Fibroblast of peridontal ligament (primary cell): ENCODE measurements around the gene DCD.
"Not testable (repeated sequence)": the region's sequence is repeated elsewhere in the genome, so short reads cannot be mapped to it uniquely, and the experiment has no call there.

ENCODE experiments used
- DNase-seq: peaks from one replicate; pipeline ENCODE4 v3.0.0-alpha.2; 2010; ENCODE audit errors: extremely low read depth

The DCD gene

DNA sequence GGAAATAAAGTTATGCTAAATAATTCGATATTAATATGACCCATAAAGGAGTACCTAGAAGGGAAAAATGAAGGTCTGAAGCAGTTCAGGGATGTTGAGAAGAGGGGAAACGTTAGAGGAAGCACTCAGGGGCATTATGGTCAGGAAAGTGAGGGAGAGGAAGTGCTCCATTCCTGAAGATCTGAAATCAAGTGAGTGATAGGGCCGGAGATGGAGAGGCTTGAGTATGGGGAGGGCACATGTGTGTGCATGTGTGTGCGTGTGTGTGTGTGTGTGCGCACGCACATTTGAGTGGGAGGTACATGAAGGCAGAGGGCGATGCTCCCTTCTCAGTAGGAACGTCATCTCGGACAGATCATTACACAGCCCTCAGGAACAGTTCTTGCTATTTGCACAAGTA lies 4.9 kb upstream of the DCD start:
- no peak for DNase-seq

DNA sequence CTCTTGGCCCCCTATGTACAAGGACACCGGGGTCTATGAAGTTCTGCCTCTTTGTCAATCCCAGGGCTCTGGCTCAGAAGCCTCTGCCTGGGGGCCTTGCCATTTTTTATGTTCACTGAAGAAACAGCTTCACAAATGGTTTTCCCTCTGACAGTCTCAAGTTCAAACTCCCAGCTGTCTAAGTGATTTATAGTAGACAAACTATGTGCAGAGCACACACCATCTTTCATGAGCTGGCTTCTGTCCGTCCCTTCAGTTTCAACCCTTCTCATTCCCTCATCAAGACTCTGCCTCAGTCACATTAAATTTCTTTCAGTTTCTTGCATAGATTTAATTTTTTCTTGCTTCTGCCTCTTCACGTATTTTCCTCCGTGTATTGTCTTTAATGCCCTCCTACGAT lies 2.7 kb upstream of the DCD start:
- DNase-seq: no peak

DNA sequence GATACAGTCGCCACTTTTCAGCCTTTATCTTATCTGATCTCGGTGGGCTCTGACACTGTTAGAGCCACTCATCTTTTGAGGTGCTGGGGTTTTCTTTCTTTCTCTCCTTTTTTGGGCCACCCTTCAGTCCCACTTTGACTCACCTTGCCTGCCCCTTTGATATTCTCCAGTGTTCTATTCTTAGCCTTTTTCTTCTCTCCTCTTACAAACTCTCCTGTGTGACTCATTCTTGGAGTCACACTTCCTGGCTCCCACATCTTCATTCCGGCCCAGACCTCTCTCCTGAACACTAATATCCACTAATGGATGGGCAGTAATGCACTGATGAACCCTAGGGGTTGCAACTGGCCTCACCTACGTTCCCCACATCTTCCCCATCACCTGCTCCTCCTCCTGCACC lies 2.2 kb upstream of the DCD start:
- no peak for DNase-seq

DNA sequence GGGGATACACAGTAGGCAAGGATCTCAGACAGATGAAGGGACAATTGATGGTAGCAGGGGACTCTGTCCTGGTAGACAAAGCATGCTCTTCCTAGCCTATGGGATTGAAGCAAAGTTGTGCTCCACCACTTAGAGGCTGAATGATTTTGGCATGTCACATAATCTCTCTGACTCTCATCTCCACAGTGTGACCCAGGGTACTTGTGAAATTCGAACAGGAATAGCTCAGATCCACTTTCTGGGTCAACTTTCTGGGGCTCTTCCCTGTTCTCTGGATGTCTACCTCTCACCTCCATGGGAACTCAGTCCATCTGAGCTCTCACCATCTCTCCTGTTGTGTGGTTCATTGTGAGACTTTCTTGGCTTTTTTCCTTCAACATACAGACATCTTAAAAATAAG lies 1.7 kb upstream of the DCD start:
- DNase-seq: no peak

DNA sequence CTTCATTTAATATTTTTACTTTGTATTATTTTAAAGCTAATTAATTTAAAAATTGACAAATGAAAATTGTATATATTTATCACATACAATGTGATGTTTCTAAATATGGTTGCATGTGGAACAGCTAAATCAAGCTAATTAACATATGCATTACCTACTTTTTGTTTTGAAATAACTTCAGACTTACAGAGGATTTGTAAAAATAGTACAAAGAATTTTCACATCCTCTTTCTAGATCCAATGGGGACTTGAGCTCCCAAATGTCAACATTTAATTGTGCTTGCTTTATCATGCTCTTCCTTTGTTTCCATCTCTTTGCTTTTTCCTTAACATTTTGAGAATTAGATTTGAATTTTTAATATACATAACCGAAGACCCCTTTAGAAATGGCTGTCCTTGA lies 6.6 kb downstream of the DCD start:
- DNase-seq: no peak

DNA sequence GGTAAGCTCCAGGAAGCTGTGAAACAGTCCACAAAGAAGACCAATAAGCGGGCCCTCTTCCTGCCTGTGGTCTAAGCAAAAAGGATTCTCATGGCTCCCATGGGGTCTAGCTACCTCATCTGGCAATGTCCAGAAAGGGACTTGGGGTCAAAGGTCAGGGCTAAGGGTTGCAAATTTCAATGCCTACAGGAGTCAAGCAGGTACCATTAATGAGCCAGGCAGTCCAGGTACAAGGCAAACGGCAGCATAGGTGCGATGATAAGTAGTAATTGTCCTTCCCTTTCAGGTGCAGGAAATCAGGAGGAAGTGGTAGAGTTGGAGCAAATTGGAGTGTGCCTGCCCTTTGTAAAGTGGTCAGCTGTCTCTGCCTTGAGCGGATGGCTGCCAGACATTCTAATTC lies 7.1 kb downstream of the DCD start:
- DNase-seq: no peak

DNA sequence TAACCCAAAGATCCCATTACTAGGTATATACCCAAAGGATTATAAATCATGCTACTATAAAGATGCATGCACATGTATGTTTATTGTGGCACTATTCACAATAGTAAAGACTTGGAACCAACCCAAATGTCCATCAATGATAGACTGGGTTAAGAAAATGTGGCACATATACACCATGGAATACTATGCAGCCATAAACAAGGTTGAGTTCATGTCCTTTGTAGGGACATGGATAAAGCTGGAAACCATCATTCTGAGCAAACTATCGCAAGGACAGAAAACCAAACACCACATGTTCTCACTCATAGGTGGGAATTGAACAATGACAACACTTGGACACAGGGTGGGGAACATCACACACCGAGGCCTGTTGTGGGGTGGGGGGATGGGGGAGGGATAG lies 9.1 kb downstream of the DCD start:
- DNase-seq: not testable (repeated sequence)

DNA sequence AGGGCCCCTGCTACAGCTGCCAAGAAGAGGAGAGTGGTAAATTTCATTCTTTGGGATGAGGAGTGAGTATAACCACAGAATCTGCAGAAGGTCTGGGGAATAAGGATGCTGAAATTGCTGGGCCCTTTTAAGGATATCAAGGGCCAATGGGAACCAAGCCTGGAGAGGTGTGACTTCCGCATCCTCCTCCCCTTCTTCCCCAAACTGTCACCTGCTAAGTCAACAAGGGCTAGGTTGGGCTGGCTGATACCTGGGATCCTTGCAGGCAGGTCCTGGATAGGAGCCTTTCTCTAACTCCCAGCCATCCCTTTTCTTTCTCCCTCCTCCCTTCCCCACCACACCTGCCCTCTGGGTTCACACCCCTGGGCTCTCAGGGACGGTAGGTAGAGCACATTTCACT lies 13.4 kb downstream of the DCD start, which contains the start of gene LACRT:
Gene LACRT, minus strand, starts transcription at position 101 of the 400 bp plus-strand sequence. Its CDS starts 54 bp downstream, at position 47.
- no peak for DNase-seq

DNA sequence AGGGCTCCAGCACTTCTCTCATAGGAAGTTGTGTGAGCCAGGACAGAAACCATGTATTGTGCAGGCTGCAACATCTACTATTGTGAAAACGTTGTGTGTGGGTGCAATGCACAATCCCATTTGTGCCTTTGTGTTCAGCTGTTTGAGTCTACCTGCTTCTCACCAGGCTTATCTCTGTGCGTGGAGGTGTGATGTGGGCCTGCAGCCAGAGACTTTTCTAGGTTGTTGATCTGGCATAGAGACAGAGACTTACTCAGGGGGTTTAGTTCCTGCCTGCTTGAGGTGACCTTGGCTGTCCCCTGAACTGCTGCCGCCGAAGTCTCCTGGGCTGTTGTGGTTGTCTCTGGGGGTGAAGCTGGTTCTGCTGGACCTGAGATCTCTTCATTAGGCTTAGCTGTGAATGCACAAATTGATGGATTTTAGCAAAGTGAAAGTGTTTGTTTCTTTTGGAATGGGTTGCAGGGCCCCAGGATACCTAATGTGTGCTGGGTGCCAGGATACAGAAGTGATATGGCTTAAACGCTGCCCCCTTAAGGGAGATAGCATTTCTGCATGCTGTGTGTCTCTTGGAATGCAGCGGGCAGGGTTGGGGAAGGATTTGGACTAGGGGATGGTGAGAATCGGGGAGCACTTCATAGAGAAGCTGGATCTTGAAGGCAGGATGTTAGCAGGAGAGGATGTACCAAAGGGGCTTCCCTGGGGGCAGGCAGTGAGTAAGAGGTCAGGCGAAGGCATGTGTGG lies 16.0 kb downstream of the DCD start:
- no peak for DNase-seq

DNA sequence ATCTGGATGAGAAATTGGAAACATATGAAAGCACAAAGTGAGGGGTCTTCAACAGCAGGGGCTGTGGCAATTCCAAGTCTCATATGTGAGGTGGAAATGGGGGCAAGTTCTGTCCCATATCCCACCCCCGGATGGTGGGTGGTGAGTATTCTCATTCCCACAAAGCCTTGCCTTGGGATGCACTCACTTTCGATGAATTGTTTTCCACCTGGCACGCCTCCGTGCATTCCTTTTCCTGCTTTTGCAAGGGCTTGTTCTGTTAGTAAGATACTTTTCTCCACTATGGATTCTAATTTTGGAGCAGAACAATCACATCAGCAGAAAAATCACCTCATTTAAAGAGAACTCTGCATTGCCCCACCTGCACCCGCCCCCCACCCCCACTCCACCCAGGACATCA lies 16.6 kb downstream of the DCD start:
- no peak for DNase-seq

DNA sequence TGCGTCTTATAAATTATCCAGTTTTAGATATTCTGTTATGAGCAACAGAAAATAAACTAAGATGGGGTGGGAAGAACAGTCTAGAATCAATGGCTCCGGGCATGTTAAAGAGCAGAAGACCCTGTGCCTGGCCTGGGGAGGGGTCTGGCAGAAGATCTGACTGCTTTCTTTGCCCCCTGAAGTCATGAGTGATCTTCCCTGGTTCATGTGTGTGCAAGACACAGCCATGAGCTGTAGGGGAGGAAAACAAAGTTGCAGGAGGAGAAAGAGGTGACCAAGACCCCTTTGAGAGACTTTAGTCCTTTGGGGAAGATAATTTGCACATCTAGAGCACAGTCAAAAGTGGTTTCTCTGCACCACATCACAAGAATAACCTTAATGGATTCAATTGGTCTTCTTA lies 18.2 kb downstream of the DCD start:
- DNase-seq: no peak

DNA sequence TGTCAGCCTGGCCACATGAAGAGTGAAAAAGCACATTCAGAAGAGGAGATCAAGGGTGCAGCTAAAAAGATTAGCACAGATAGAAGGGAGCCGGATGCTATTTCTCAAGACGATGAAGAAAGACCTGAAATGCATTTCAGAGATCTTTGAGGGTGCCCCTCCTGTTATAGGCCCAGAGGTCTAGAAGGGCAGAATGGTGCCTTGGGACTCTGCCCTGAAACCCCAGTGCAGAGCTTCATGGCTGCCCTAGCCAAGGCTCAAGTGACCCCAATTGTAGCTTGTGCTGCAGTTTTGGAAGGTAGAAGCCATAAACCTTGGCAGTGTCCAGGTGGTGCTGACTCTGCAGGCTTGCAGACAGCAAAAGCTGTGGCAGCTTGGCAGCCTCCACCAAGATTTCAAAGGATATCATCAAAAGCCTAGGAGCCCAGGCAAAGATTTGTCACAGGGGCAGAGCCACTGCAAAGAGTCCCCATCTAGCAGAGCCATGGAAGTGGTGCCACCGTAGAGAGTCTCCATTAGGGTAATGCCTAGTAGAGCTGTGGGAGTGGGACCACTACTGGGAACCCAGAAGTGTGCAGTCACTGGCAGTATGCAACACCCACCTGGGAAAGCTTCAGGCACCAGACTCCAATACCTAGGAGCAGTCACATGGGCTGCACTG lies 19.8 kb downstream of the DCD start:
- DNase-seq: no peak

DNA sequence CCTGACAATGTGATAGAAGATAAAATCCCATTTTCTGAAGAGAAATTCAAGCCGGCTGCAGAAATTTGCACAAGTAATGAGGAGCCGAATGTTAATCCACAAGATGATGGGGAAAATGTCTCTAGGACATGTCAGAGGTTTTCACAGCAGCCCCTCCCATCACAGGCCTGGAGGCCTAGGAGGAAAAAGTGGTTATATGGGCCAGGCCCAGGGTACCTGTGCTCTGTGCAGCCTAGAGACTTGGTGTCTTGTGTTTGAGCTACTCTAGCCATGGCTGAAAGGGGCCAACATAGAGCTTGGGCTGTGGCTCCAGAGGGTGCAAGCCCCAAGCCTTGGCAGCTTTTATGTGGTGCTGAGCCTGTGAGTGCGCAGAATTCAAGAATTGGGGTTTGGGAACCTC lies 20.9 kb downstream of the DCD start:
- no peak for DNase-seq

DNA sequence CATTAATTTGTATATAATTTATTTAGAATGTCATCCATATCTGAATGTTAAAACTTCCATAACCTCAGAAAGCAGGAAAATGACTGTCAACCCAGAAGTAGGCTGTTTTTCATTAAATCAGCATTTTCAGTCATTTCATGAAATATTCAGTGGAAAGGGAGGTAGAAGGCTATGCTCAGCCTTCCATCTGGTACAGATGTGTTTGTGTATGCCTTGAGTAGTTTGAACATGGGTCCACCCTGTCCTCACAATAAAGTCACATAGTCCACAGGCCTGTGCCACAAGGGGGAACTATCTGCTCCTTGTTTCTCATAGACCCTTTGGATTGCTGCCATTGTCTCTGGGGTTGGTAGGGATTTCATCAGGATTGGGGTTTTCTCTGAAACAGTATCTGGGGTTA lies 22.6 kb downstream of the DCD start:
- no peak for DNase-seq

DNA sequence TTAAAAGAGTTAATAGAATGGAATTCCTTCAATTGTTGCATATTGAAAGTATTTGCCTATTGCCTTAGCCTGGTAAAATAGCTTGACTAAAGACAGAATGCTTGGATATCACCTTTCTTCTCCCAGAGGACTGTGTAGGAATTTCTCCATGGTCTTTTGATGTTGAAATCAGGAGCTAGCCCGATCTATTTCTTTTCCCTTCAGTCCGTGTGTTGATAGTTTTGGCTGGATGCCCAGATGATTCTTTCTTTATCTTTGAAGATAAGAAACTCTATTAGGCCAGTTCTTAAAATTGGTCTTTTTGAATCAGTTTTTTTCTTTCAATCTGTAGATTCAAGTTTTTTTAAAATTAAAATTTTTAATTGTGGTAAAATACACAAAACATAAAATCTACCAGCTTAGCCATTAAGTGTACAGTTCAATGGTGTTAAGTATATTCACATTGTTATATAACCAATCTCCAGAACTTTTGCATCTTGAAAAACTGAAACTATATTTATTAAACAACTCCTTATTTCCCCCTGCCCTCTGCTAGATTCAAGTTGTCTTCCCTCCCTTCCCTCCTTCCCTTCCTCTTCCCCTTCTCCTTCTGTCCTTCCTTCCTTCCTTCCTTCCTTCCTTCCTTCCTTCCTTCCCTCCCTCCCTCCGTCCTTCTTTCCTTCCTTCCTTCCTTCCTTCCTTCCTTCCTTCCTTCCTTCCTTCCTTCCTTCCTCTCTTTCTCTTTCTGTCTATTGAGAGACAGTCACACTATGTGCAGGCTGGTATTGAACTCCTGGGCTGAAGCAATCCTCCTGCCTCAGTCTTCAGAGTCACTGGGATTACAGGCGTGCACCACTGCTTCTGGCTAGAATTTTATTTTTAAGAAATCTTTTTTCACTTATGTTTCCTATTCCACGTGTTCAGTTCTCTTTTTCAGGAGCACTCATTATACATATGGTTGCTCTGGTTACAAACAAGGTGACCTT lies 23.6 kb downstream of the DCD start:
- DNase-seq: no peak

DNA sequence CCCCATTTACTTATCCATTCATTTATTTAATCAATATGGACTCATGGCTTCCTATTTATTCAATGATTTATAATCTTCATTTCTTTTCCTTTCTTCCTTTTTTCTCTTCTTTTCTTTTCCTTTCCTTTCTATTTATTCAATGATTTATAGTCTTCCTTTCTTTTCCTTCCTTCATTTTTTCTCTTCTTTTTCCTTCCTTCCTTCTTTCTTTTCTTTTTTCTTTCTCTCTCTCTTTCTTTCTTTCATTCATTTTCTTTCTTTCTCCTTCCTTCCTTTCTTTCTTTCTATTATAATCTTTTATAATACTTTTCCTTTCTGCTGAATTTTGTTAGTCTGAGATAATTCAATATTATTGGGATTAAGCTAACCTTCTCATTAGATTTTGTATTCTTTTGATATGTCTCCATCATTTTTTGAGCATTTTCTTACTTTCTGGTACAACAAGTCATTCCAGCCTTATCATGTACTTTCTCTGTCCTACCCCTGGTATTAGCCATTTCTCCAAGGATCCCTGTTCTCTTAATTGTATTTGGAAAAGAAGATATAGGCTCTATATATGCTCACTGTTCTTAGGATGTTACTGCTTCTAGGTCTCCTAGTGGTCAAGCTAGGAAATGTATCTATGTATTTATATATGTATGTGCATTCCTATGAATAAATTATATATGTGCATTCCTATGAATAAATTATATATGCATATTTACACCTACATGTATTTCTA lies 25.5 kb downstream of the DCD start:
- DNase-seq: no peak

DNA sequence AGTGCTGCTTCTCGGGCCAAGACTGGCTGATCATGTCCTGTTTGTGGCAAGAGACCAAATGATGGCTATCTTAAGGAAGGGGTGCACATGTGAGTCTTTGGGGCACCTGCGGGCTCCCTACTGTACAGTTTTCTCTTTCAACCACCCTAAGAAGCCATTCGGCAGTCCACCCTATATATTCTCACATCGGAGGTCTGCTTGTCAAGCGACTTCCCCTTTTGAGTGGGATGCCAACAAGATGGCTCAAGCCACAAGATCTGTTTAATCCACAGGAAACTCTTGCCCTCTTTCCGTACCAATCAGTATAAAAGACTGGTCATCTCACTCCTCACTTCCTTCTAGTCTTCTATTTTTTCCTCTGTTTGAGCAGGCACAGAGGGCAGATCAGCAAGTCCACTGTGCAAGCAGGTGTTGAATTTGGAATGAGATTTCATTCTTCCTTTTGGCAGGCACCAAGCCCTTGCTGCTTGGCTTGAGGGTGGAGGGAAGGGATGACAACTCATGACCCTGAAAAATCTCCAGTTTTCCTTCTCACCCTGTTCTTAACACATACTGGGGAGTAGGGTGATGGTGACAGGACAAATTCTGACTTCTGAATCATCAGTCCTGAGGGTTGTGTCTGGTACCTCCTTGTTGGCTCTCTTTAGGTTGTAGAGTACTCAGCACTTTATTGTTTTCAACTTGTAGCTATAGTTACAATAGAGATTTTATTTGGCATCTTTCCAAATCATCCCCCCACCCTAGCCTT lies 31.1 kb downstream of the DCD start:
- DNase-seq: no peak

DNA sequence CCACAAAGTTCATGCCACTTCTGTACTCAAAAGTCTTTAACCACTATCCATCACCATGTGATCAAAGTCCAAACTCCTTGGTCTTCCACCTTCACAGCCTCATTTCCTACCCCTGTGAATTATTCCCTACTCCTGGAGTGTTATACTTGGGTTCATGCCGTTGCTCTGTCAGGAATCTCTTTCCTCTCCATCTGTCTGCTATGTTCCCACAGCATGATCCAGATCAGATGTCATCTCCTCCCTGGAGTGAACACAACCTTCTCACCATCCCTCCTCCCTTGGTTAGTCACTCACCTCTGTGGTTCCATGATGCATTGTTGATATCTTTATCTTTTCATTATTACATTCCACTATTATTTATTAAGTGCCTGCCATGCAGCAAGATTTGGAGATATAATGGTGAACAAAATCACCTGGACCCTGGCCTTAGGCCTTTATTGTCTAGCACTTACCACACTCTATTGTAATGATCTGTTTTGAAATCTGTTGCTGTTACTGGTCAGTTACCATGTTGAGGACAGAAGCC lies 35.9 kb downstream of the DCD start:
- DNase-seq: no peak

DNA sequence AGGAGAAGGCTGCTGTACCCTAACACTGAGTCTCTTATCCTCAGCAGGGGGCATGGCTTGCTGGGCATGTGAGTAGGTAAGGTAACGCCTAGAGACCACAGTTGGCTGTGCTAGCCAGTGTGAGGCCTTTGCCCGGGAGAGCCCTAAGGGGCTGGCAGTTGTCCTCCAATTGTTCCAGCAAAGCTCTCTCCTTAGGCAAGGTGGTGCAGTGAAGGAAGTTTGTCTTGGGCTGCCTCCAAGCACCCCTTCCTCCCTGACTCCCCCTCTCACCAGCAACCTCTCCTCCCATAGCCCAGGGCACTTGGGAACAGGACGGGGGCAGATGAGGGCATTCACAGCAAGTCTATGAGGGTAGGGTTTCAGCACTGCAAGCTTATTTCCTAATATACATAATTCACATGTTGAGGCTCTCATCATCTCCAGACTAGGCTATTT lies 36.4 kb downstream of the DCD start:
- no peak for DNase-seq

DNA sequence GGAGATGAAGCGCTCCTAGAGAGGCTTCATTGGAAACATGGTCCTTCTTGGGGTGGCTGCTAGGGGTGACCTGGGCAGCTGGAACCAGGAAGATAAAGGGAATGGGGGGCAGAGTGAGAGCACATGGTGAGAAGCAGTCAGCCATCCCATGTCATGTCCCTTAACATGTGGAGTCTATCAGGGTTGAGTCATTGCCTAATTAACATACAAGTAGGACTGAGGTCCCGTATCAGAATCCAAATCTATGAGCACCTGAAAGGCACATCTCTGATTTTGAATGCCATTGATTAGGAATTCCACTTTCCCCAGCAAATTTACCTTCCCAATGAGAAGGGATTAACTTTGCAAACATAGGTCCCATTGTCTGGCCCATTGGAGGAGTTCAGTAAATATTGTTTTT lies 39.4 kb downstream of the DCD start:
- no peak for DNase-seq

DNA sequence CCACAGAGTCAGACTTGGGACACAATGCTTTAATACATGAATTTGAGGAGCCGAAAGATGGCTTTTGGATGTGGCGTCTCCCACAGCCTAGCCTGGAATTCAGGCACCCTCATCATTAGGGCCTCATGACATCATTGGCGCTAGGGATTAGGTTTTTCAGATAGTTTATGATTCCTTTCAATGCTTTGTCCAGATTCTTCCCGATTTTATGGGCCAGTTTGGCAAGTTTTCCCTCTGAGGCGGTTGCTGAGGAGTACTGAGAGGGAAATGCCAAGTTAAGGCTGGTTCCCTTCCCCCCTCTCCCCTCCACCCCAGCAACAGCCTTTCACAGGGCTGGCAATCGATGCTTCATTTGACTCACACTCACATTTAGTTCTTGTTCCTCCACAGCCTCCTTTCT lies 40.0 kb downstream of the DCD start:
- no peak for DNase-seq
